ENCODE data around the gene SIGLEC12. TPM values are rescaled to one million over a fixed set of nuclear protein-coding genes. Genes with fewer than 3 reads are reported as not detected.
A peak's percentile ranks its signal among the peaks of the same experiment; 100 is the strongest.

Gene SIGLEC12
- total and polyA plus RNA-seq, 9 of the 15 experiments (the other 6 are each of a cell fraction or from before 2014, with no cell fraction given), result 0.08 to 1.3 (median 0.54) TPM

DNA sequence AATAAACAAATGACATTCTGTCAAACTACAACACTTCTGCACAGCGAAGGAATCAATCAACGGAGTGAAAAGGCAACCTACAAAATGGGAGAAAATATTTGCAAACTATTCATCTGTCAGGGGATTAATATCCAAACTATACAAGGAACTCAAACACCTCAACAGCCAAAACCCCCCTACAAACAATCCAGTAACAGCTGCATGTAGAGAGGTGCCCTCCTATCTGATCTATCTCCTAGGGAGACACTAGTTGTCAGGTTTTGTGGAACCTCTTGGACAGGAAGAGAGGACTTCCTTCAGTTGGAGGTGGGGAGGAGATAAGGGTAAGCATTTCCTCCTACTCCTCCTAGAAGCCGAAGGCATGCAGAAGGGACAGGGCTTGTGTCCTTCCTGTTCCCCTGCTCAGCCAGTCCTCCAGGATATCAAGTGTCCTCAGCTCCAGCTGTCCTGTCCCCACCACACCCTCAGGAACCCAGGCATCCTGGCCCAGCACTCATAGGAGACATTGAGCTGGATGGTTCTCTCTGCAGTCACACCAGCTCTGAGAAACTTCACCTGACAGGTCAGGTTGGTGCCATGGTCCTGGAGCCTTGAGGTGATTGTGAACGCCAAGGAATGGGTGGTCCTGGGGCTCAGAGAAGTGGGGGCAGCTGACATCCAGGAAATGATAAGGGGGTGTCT, 33.6 kb downstream of the SIGLEC12 start (continued):
- TF ChIP-seq GABPB1 (CRISPR knock-in tag; IDR thresholded peaks at IDR 0.05) (peak; percentile 52; the same call in 1 of the 2 replicates), RBM25 (IDR thresholded peaks at IDR 0.05; ENCODE audit: low read depth, low read length, severe bottlenecking) (no peak), RUNX1 (IDR thresholded peaks at IDR 0.05; ENCODE audit: low read depth) (no peak), PHTF2 (CRISPR knock-in tag; IDR thresholded peaks at IDR 0.05) (no peak), CSDE1 (IDR thresholded peaks at IDR 0.05) (peak in 1 of 2 experiments; percentile 40; a peak in 2 of 4 replicates), EHMT2 (IDR thresholded peaks at IDR 0.05) (peak; percentile 68; the same call in 1 of the 2 replicates), SAFB (IDR thresholded peaks at IDR 0.05; ENCODE audit: borderline replicate concordance, low read depth, low read length) (no peak), HDGF (IDR thresholded peaks at IDR 0.05) (peak; percentile 32; the same call in 1 of the 2 replicates), SNRNP70 (optimal IDR thresholded peaks at IDR 0.05; ENCODE audit: low read depth, low read length) (no peak), RBM22 (IDR thresholded peaks at IDR 0.05; ENCODE audit: low read depth, low read length, poor library complexity, severe bottlenecking) (no peak), ZFPM2 (CRISPR knock-in tag; IDR thresholded peaks at IDR 0.05) (no peak), COPS2 (conservative IDR thresholded peaks at IDR 0.05) (no peak), ZNF778 (CRISPR knock-in tag; IDR thresholded peaks at IDR 0.05) (no peak), ETV5 (CRISPR knock-in tag; IDR thresholded peaks at IDR 0.05; ENCODE audit: low read depth) (peak; percentile 96), KLF6 (CRISPR knock-in tag; IDR thresholded peaks at IDR 0.05; ENCODE audit: borderline replicate concordance) (no peak)
- TF ChIP-seq, protein P1, sequence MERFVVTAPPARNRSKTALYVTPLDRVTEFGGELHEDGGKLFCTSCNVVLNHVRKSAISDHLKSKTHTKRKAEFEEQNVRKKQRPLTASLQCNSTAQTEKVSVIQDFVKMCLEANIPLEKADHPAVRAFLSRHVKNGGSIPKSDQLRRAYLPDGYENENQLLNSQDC (CRISPR knock-in tag; IDR thresholded peaks at IDR 0.05), result no peak
- TF ChIP-seq, protein P2, sequence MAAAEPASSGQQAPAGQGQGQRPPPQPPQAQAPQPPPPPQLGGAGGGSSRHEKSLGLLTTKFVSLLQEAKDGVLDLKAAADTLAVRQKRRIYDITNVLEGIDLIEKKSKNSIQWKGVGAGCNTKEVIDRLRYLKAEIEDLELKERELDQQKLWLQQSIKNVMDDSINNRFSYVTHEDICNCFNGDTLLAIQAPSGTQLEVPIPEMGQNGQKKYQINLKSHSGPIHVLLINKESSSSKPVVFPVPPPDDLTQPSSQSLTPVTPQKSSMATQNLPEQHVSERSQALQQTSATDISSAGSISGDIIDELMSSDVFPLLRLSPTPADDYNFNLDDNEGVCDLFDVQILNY (CRISPR knock-in tag; IDR thresholded peaks at IDR 0.05), result no peak
- TF ChIP-seq, protein P3, sequence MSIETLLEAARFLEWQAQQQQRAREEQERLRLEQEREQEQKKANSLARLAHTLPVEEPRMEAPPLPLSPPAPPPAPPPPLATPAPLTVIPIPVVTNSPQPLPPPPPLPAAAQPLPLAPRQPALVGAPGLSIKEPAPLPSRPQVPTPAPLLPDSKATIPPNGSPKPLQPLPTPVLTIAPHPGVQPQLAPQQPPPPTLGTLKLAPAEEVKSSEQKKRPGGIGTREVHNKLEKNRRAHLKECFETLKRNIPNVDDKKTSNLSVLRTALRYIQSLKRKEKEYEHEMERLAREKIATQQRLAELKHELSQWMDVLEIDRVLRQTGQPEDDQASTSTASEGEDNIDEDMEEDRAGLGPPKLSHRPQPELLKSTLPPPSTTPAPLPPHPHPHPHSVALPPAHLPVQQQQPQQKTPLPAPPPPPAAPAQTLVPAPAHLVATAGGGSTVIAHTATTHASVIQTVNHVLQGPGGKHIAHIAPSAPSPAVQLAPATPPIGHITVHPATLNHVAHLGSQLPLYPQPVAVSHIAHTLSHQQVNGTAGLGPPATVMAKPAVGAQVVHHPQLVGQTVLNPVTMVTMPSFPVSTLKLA (conservative IDR thresholded peaks at IDR 0.05), result peak; percentile 66 to 84
- TF ChIP-seq, protein P4, sequence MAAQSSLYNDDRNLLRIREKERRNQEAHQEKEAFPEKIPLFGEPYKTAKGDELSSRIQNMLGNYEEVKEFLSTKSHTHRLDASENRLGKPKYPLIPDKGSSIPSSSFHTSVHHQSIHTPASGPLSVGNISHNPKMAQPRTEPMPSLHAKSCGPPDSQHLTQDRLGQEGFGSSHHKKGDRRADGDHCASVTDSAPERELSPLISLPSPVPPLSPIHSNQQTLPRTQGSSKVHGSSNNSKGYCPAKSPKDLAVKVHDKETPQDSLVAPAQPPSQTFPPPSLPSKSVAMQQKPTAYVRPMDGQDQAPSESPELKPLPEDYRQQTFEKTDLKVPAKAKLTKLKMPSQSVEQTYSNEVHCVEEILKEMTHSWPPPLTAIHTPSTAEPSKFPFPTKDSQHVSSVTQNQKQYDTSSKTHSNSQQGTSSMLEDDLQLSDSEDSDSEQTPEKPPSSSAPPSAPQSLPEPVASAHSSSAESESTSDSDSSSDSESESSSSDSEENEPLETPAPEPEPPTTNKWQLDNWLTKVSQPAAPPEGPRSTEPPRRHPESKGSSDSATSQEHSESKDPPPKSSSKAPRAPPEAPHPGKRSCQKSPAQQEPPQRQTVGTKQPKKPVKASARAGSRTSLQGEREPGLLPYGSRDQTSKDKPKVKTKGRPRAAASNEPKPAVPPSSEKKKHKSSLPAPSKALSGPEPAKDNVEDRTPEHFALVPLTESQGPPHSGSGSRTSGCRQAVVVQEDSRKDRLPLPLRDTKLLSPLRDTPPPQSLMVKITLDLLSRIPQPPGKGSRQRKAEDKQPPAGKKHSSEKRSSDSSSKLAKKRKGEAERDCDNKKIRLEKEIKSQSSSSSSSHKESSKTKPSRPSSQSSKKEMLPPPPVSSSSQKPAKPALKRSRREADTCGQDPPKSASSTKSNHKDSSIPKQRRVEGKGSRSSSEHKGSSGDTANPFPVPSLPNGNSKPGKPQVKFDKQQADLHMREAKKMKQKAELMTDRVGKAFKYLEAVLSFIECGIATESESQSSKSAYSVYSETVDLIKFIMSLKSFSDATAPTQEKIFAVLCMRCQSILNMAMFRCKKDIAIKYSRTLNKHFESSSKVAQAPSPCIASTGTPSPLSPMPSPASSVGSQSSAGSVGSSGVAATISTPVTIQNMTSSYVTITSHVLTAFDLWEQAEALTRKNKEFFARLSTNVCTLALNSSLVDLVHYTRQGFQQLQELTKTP (IDR thresholded peaks at IDR 0.05; ENCODE audit: low read depth in 1 of 2, partially characterized antibody in 2 of 2), result peak; percentile 63 to 86

Measured in K562 (cell line).